C1 segment of cervical spinal cord (tissue), 14 donors: Measurements from ENCODE around the gene PHB1.
"Not testable (repeated sequence)": the region's sequence is repeated elsewhere in the genome, so short reads cannot be mapped to it uniquely, and the experiment has no call there.

Experiments used
- DNase-seq, 14 donors: peaks; one replicate each; lab custom pipeline; 2025; lab: John Stamatoyannopoulos, UW

PHB1 gene

GRCh38 chr17:49381033-49381432 lies 33.6 kb downstream of the PHB1 start:
- DNase-seq, result no peak

GRCh38 chr17:49379926-49380325 lies 34.8 kb downstream of the PHB1 start:
- no peak for DNase-seq

GRCh38 chr17:49378311-49378710 lies 36.4 kb downstream of the PHB1 start:
- DNase-seq, result no peak

GRCh38 chr17:49375544-49375943 lies 39.1 kb downstream of the PHB1 start:
- DNase-seq, result no peak

GRCh38 chr17:49373115-49373514 lies 41.6 kb downstream of the PHB1 start:
- peak in 1 of 14 donors; percentile 17 for DNase-seq

- no peak for DNase-seq
Observed at GRCh38 chr17:49372425-49372824, 42.3 kb downstream of the PHB1 start.

GRCh38 chr17:49370971-49371834 lies 43.5 kb downstream of the PHB1 start:
- DNase-seq, result no peak

GRCh38 chr17:49369760-49370159 lies 44.9 kb downstream of the PHB1 start:
- DNase-seq, result no peak

GRCh38 chr17:49369089-49369488 lies 45.6 kb downstream of the PHB1 start:
- no peak for DNase-seq

GRCh38 chr17:49365667-49366066 lies 49.0 kb downstream of the PHB1 start:
- peak in 10 of 14 donors; percentile 10 to 56 (median 26) for DNase-seq

GRCh38 chr17:49365126-49365525 lies 49.6 kb downstream of the PHB1 start:
- not testable (repeated sequence) for DNase-seq

GRCh38 chr17:49364119-49364518 lies 50.6 kb downstream of the PHB1 start:
- DNase-seq, result no peak

- no peak for DNase-seq
Observed at GRCh38 chr17:49363251-49363650, 51.4 kb downstream of the PHB1 start.

- peak in 1 of 14 donors; percentile 69 for DNase-seq
Observed at GRCh38 chr17:49362723-49363117, 52.0 kb downstream of the PHB1 start.

GRCh38 chr17:49361902-49362722 lies 52.6 kb downstream of the PHB1 start, which contains the start of gene ZNF652:
ZNF652 (minus strand) TSS chr17:49362250; CDS start chr17:49317725, 44,525 bp downstream.
- peak; percentile 32 to 94 (median 84) for DNase-seq

- peak in 11 of 14 donors; percentile 35 to 73 (median 53) for DNase-seq
Observed at GRCh38 chr17:49361129-49361901, 53.4 kb downstream of the PHB1 start.

- peak in 4 of 14 donors; percentile 40 to 72 (median 56) for DNase-seq
Observed at GRCh38 chr17:49360796-49361128, 53.9 kb downstream of the PHB1 start.

GRCh38 chr17:49359990-49360795 lies 54.5 kb downstream of the PHB1 start:
- no peak for DNase-seq

- no peak for DNase-seq
Observed at GRCh38 chr17:49358641-49359247, 55.9 kb downstream of the PHB1 start.

GRCh38 chr17:49357516-49357915 lies 57.2 kb downstream of the PHB1 start:
- DNase-seq, result no peak
